ENCODE results near the gene OR51S1.
"Not testable (repeated sequence)": the region's sequence is repeated elsewhere in the genome, so short reads cannot be mapped to it uniquely, and the experiment has no call there.

Gene OR51S1

GRCh38 chr11:4839851-4840549 is 9.0 kb downstream of the OR51S1 start:
- Mint-ChIP-seq H3K27ac (no peak overlapping the region), H3K4me1 (no peaks in the 10 kb centered on the region), H3K27me3 (peaks cover 8% of the 10 kb centered on the region), H3K36me3 (ENCODE audit: low read depth) (no peaks in the 10 kb centered on the region), H3K9me3 (no peaks in the 10 kb centered on the region), H3K4me3 (no peak overlapping the region)
- no peak for ATAC-seq
- no peak for DNase-seq

- Mint-ChIP-seq H3K4me3 (no peak overlapping the region), H3K27ac (no peak overlapping the region), H3K36me3 (ENCODE audit: low read depth) (no peaks in the 10 kb centered on the region), H3K27me3 (no peaks in the 10 kb centered on the region), H3K9me3 (no peaks in the 10 kb centered on the region), H3K4me1 (no peaks in the 10 kb centered on the region)
- no peak for DNase-seq
- ATAC-seq, result no peak
Observed at GRCh38 chr11:4830909-4831308, 18.1 kb downstream of the OR51S1 start.

GRCh38 chr11:4830346-4830745 is 18.7 kb downstream of the OR51S1 start:
- DNase-seq (no peak), ATAC-seq (no peak)
- Mint-ChIP-seq H3K27me3 (no peaks in the 10 kb centered on the region), H3K27ac (no peak overlapping the region), H3K9me3 (no peaks in the 10 kb centered on the region), H3K4me1 (no peaks in the 10 kb centered on the region), H3K4me3 (no peak overlapping the region), H3K36me3 (ENCODE audit: low read depth) (no peaks in the 10 kb centered on the region)

GRCh38 chr11:4826425-4826824 is 22.6 kb downstream of the OR51S1 start:
- H3K4me1 Mint-ChIP-seq, result no peaks in the 10 kb centered on the region
- DNase-seq (no peak), ATAC-seq (no peak)
- H3K27me3 Mint-ChIP-seq, result no peaks in the 10 kb centered on the region
- H3K27ac Mint-ChIP-seq, result no peak overlapping the region
- H3K9me3 Mint-ChIP-seq, result no peaks in the 10 kb centered on the region
- H3K36me3 Mint-ChIP-seq (ENCODE audit: low read depth), result no peaks in the 10 kb centered on the region
- H3K4me3 Mint-ChIP-seq, result no peak overlapping the region

- no peak for DNase-seq
- Mint-ChIP-seq H3K4me1 (no peaks in the 10 kb centered on the region), H3K27ac (no peak overlapping the region), H3K36me3 (ENCODE audit: low read depth) (no peaks in the 10 kb centered on the region), H3K27me3 (no peaks in the 10 kb centered on the region), H3K4me3 (no peak overlapping the region), H3K9me3 (no peaks in the 10 kb centered on the region)
- no peak for ATAC-seq
Observed at GRCh38 chr11:4825132-4825531, 23.9 kb downstream of the OR51S1 start.

GRCh38 chr11:4821021-4821420 is 28.0 kb downstream of the OR51S1 start, which contains the start of gene OR51F2:
Gene OR51F2, plus strand, starts transcription at chr11:4821321. Its CDS starts 101 bp downstream, at chr11:4821422.
- H3K4me3 Mint-ChIP-seq, result no peak within 1 kb of the TSS
- H3K4me1 Mint-ChIP-seq, result no peaks in the 10 kb centered on the region
- ATAC-seq (no peak), DNase-seq (no peak)
- no peaks in the 10 kb centered on the region for H3K36me3 Mint-ChIP-seq (ENCODE audit: low read depth)
- H3K9me3 Mint-ChIP-seq, result no peaks in the 10 kb centered on the region
- peaks cover 3% of the 10 kb centered on the region for H3K27me3 Mint-ChIP-seq
- no peak within 1 kb of the TSS for H3K27ac Mint-ChIP-seq

- Mint-ChIP-seq H3K4me1 (no peaks in the 10 kb centered on the region), H3K4me3 (no peak overlapping the region)
Observed at GRCh38 chr11:4809246-4809645, 39.8 kb downstream of the OR51S1 start.

GRCh38 chr11:4808476-4808875 is 40.5 kb downstream of the OR51S1 start:
- no peak for ATAC-seq

More at GRCh38 chr11:4809246-4809645, 39.8 kb downstream of the OR51S1 start:
- no peak overlapping the region for H3K27ac Mint-ChIP-seq
- no peak for DNase-seq
- no peaks in the 10 kb centered on the region for H3K27me3 Mint-ChIP-seq
- H3K36me3 Mint-ChIP-seq (ENCODE audit: low read depth), result no peaks in the 10 kb centered on the region
- H3K9me3 Mint-ChIP-seq, result no peaks in the 10 kb centered on the region
- no peak for ATAC-seq

GRCh38 chr11:4804280-4804679 is 44.7 kb downstream of the OR51S1 start, which contains the start of gene OR52R1:
Gene OR52R1, minus strand, starts transcription at chr11:4804380. Its CDS starts 0 bp downstream, at chr11:4804380.
- no peak within 1 kb of the TSS for H3K27ac Mint-ChIP-seq
- DNase-seq (no peak), ATAC-seq (no peak)
- no peaks in the 10 kb centered on the region for H3K9me3 Mint-ChIP-seq
- H3K27me3 Mint-ChIP-seq, result no peaks in the 10 kb centered on the region
- no peaks in the 10 kb centered on the region for H3K36me3 Mint-ChIP-seq (ENCODE audit: low read depth)
- H3K4me1 Mint-ChIP-seq, result no peaks in the 10 kb centered on the region
- no peak within 1 kb of the TSS for H3K4me3 Mint-ChIP-seq

More at GRCh38 chr11:4808476-4808875, 40.5 kb downstream of the OR51S1 start:
- Mint-ChIP-seq H3K4me3 (no peak overlapping the region), H3K36me3 (ENCODE audit: low read depth) (no peaks in the 10 kb centered on the region), H3K27ac (no peak overlapping the region), H3K27me3 (no peaks in the 10 kb centered on the region), H3K9me3 (no peaks in the 10 kb centered on the region), H3K4me1 (no peaks in the 10 kb centered on the region)
- no peak for DNase-seq

- H3K9me3 Mint-ChIP-seq; ATAC-seq; DNase-seq; H3K4me1 Mint-ChIP-seq; H3K27me3 Mint-ChIP-seq; H3K27ac Mint-ChIP-seq; H3K4me3 Mint-ChIP-seq; H3K36me3 Mint-ChIP-seq (ENCODE audit: low read depth): not testable (repeated sequence)
Observed at GRCh38 chr11:4801316-4801715, 47.7 kb downstream of the OR51S1 start.

GRCh38 chr11:4798427-4799183 is 50.4 kb downstream of the OR51S1 start:
- Mint-ChIP-seq H3K36me3 (ENCODE audit: low read depth) (no peaks in the 10 kb centered on the region), H3K27me3 (peaks cover 2% of the 10 kb centered on the region), H3K4me3 (no peak overlapping the region), H3K9me3 (no peaks in the 10 kb centered on the region), H3K27ac (no peak overlapping the region), H3K4me1 (no peaks in the 10 kb centered on the region)
- ATAC-seq, result no peak
- DNase-seq, result no peak

Data from activated naive CD8-positive, alpha-beta T cell treated with anti-CD3 and anti-CD28 coated beads, Interleukin-2, amount 50 U/mL, for 24 hours (primary cell).